Left lung (tissue), 10 donors: ENCODE data around the gene BPIFA2. TPM values are rescaled to one million over a fixed set of nuclear protein-coding genes. Genes with fewer than 3 reads are reported as not detected.

ENCODE experiments used
- ATAC-seq: fragments of 200-7000 bp; cut with Tn5 transposase; one replicate; pipeline ENCODE4 v1.9.1; 2020; ENCODE audit warnings: moderate library complexity
- DNase-seq, 4 donors: peaks; one replicate each; pipeline ENCODE4 v3.0.0-alpha.2; 2013 to 2020
- H3K27ac ChIP-seq, 2 donors: fragments of 200-600 bp; sonication (generic) in 1 of 2; one replicate each; pipeline versions ENCODE4 v1.5.0 to v1.8.0; 2020 to 2021
- H3K27me3 ChIP-seq, 2 donors: fragments of 200-600 bp; sonication (generic) in 1 of 2; one replicate each; pipeline versions ENCODE4 v1.5.0 to v1.8.0; 2020 to 2021
- H3K36me3 ChIP-seq, 2 donors: fragments of 200-600 bp; sonication (generic) in 1 of 2; one replicate each; pipeline versions ENCODE4 v1.5.0 to v1.8.0; 2020 to 2021
- H3K4me1 ChIP-seq, 2 donors: fragments of 200-600 bp; one replicate each; pipeline ENCODE4 v1.8.0; 2021
- H3K4me3 ChIP-seq, 2 donors: fragments of 200-600 bp; sonication (generic) in 1 of 2; one replicate each; pipeline versions ENCODE4 v1.5.0 to v1.8.0; 2020 to 2021; ENCODE audit warnings: mild to moderate bottlenecking in 1 of 2
- H3K9me3 ChIP-seq, 2 donors: fragments of 200-600 bp; sonication (generic) in 1 of 2; one replicate each; pipeline versions ENCODE4 v1.5.0 to v1.8.0; 2020 to 2021
- intact Hi-C, 2 donors: fragments of 100-400 bp; cut with DNase I; formaldehyde crosslinking; loops; one replicate each; pipeline versions ENCODE4 v1.11.2 to v1.14.2; 2022
- polyA plus RNA-seq, 6 donors: library from polyadenylated mRNA; unstranded; fragments of 120-200 nt; gene quantifications; one replicate each; pipeline ENCODE4 v1.2.1, GENCODE V29; 2013; ENCODE audit not compliant: insufficient read length in 6 of 6
- total RNA-seq, 2 donors: library from RNA; stranded (reverse); fragmentation: NEBNext Ultra II Directional; extraction: Animal tissue kit (Norgen Biotek cat#: 25700); gene quantifications; one replicate each; pipeline ENCODE4 v1.2.1, GENCODE V29; 2021
- TF ChIP-seq, protein P1 (sequence below), 2 donors: fragments of 200-600 bp; sonication (generic) in 1 of 2; IDR thresholded peaks; one replicate each; pipeline versions ENCODE4 v1.5.0 to v1.8.0; 2021; ENCODE audit warnings: antibody characterized with exemption in 2 of 2
- donor health status: DM: no; HTN: yes; CAD: no.
- donor health status: DM: no; HTN: no; CAD: no.

The BPIFA2 gene
- total and polyA plus RNA-seq, 8 donors: not detected

DNA sequence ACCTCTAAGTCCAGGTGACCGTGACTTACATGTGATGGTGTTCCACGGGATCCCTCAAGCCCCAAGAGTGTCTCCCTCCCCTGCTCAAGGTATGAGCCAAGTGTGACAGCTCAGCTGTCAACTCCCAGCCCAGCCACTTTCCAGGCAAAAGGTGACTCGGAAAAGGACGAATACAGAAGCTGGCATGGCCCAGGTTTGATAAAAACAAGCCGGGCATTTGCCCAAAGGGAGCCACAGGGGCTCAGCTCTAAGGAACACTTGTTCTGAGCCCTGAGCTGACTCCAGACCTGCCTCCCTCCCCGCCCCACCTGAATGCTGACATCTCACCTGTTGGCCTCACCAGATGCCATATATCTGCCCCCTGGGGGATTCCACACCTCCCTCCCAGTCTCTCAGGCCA is 43.0 kb upstream of the BPIFA2 start:
- ATAC-seq: no peak
- DNase-seq: no peak
- Histone ChIP-seq H3K9me3 (peaks cover 0 to 3% of the 10 kb centered on the region in 2 donors), H3K27me3 (peaks cover 0 to 12% of the 10 kb centered on the region in 2 donors), H3K4me3 (no peak overlapping the region), H3K4me1 (peaks cover 0 to 6% of the 10 kb centered on the region in 2 donors), H3K27ac (no peak overlapping the region), H3K36me3 (no peaks in the 10 kb centered on the region)
- intact Hi-C loops: no loop called here
- TF ChIP-seq, protein P1, sequence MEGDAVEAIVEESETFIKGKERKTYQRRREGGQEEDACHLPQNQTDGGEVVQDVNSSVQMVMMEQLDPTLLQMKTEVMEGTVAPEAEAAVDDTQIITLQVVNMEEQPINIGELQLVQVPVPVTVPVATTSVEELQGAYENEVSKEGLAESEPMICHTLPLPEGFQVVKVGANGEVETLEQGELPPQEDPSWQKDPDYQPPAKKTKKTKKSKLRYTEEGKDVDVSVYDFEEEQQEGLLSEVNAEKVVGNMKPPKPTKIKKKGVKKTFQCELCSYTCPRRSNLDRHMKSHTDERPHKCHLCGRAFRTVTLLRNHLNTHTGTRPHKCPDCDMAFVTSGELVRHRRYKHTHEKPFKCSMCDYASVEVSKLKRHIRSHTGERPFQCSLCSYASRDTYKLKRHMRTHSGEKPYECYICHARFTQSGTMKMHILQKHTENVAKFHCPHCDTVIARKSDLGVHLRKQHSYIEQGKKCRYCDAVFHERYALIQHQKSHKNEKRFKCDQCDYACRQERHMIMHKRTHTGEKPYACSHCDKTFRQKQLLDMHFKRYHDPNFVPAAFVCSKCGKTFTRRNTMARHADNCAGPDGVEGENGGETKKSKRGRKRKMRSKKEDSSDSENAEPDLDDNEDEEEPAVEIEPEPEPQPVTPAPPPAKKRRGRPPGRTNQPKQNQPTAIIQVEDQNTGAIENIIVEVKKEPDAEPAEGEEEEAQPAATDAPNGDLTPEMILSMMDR (IDR thresholded peaks at IDR 0.05): no peak

DNA sequence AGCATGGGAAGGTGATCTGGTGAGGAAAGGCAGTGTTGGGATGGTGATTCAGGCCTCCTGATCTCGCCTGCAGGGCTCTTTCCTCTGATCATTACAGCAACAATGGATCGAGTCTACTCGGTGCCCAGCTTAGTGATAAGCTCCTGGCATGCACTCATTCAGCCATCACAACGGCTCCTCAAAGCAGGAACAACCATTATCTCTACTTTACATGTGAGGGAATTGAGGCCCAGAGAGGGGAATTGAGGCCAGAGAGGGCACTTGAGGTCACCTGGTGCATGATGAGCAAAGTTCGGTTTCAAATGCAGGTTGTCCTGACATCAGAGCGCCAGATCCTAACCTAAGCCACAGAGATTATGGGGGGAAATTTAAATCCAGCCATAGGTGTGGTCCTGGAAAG is 42.0 kb upstream of the BPIFA2 start:
- Histone ChIP-seq H3K4me1 (peaks cover 0 to 6% of the 10 kb centered on the region in 2 donors), H3K4me3 (no peak overlapping the region), H3K36me3 (no peaks in the 10 kb centered on the region), H3K9me3 (no peaks in the 10 kb centered on the region), H3K27ac (no peak overlapping the region), H3K27me3 (peaks cover 0 to 18% of the 10 kb centered on the region in 2 donors)
- intact Hi-C loops: no loop called here
- TF ChIP-seq, protein P1 (IDR thresholded peaks at IDR 0.05): no peak
- ATAC-seq: no peak
- no peak for DNase-seq

DNA sequence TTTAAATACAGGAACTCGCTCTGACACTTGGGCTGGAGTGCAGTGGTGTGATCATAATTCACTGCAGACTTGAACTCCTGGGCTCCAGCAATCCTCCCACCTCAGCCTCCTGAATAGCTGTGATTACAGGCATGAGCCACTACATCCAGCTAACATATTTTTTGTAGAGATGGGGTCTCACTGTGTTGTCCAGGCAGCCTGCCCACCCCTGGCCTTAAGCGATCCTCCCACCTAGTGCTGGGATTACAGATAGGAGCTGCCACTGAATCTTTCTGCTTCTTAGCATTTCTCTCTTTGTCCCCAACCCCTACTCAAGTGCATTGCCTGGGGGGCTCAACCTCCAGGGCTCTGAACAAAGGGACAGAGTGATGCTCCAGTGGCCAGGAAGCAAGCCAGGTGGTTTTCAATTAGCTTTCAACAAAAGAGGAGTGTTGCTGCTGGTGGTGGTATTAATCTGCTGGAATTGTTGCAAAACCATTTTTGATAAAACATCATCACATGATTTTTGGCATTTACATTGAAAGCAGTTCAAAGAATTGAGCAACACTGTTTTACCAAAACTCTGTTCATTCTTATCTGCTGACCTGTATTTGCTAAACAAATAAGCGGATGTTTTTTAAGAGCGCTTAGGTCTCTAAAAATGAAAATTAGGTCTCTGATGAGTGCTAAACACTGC is 40.4 kb upstream of the BPIFA2 start:
- no peak for DNase-seq
- Histone ChIP-seq H3K27ac (peak overlapping the region in 1 of 2 donors; percentile 33), H3K9me3 (no peaks in the 10 kb centered on the region), H3K4me3 (no peak overlapping the region), H3K27me3 (peaks cover 0 to 28% of the 10 kb centered on the region in 2 donors), H3K36me3 (no peaks in the 10 kb centered on the region), H3K4me1 (peaks cover 0 to 6% of the 10 kb centered on the region in 2 donors)
- ATAC-seq: peak; percentile 54
- TF ChIP-seq, protein P1 (IDR thresholded peaks at IDR 0.05): no peak
- intact Hi-C loops: no loop called here

DNA sequence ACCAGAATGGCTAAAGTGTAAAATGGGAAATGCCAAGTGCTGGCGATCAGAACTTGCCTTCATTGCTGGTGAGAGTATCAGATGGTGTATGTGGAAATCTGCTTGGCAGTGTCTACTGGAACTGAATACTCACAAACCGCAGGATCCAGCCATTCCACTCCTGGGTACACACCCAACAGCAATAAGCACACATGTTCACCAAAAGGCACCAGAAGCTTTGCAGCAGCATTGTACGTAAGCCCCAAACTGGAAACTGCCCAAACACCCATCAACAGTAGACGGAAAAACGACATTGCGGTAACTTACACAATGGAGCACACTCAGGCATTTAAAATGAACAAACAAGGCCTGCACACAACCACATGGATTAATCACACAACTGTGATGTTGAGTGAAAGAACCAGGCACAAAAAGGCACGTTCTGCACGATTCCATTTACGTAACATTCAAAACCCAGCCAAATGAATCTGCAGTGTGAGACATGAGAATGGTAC is 37.3 kb upstream of the BPIFA2 start:
- intact Hi-C loops: no loop called here
- Histone ChIP-seq H3K27ac (peak overlapping the region; percentile 45 to 55), H3K4me1 (peaks cover 0 to 6% of the 10 kb centered on the region in 2 donors), H3K9me3 (no peaks in the 10 kb centered on the region), H3K27me3 (peaks cover 0 to 16% of the 10 kb centered on the region in 2 donors), H3K36me3 (no peaks in the 10 kb centered on the region), H3K4me3 (no peak overlapping the region)
- TF ChIP-seq, protein P1 (IDR thresholded peaks at IDR 0.05): no peak
- ATAC-seq (peak; percentile 87), DNase-seq (peak in 1 of 4 donors; percentile 50)

DNA sequence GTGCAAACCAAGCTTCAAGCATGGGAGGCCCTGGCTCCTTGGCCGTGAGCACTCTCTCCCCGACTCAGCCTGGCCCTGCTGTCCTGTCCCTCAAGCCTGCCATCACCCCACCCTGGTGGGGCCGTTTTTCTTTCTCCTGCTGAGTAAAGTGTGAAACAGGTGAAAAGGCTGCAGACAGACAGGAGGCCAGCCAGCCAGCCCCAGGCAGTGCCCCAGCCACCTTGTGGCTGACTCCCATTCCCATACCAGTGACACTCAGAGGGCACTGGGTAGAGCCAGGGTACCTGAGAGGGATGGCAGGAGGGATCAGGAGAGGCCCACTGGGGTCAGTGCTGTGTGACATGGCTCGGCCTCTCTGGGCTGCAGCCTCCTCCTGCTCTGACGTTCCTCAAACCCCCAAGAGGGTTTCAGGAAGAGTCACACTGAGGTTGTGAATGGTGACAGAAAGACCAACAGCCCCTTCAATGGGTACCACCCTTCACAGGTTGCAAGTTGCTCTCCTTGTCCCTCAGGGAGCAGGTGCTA is 35.9 kb upstream of the BPIFA2 start:
- TF ChIP-seq, protein P1 (IDR thresholded peaks at IDR 0.05): no peak
- Histone ChIP-seq H3K4me1 (peaks cover 0 to under 1% of the 10 kb centered on the region in 2 donors), H3K9me3 (no peaks in the 10 kb centered on the region), H3K27me3 (peaks cover 0 to 16% of the 10 kb centered on the region in 2 donors), H3K4me3 (no peak overlapping the region), H3K27ac (no peak overlapping the region), H3K36me3 (no peaks in the 10 kb centered on the region)
- no peak for DNase-seq
- ATAC-seq: no peak
- intact Hi-C loops: no loop called here
